Stimulated activated CD4-positive, alpha-beta T cell treated with anti-CD3 and anti-CD28 coated beads, Interleukin-1b, Interleukin-23, amount 100 ng/mL, for 48 hours (primary cell): ENCODE measurements around the gene POLR1A.
A peak's percentile ranks its signal among the peaks of the same experiment; 100 is the strongest.

Experiments
- DNase-seq: peaks from one replicate; pipeline ENCODE4 v3.0.0-alpha.2; 2020

POLR1A gene

GRCh38 chr2:86019121-86019520, 86.6 kb downstream of the POLR1A start:
- no peak for DNase-seq

GRCh38 chr2:86017901-86018896, 87.5 kb downstream of the POLR1A start:
- DNase-seq, result no peak

- no peak for DNase-seq
Measured at GRCh38 chr2:86016581-86016980, 89.1 kb downstream of the POLR1A start.

GRCh38 chr2:86015699-86016098, 90.0 kb downstream of the POLR1A start:
- DNase-seq, result no peak

GRCh38 chr2:86015006-86015405, 90.7 kb downstream of the POLR1A start:
- no peak for DNase-seq

- DNase-seq, result no peak
Measured at GRCh38 chr2:86014493-86014892, 91.2 kb downstream of the POLR1A start.

- no peak for DNase-seq
Measured at GRCh38 chr2:86012007-86012712, 93.5 kb downstream of the POLR1A start.

GRCh38 chr2:86011449-86011941, 94.2 kb downstream of the POLR1A start:
- no peak for DNase-seq

GRCh38 chr2:86010083-86010482, 95.6 kb downstream of the POLR1A start:
- no peak for DNase-seq

- no peak for DNase-seq
Measured at GRCh38 chr2:86006524-86006923, 99.2 kb downstream of the POLR1A start.

- no peak for DNase-seq
Measured at GRCh38 chr2:86003967-86004366, 101.7 kb downstream of the POLR1A start.

GRCh38 chr2:86003104-86003503, 102.6 kb downstream of the POLR1A start:
- DNase-seq, result no peak

- DNase-seq, result no peak
Measured at GRCh38 chr2:86002375-86002774, 103.3 kb downstream of the POLR1A start.

GRCh38 chr2:86001326-86001725, 104.4 kb downstream of the POLR1A start:
- no peak for DNase-seq

GRCh38 chr2:86000938-86001312, 104.8 kb downstream of the POLR1A start:
- no peak for DNase-seq

GRCh38 chr2:86000131-86000937, 105.4 kb downstream of the POLR1A start:
- DNase-seq, result no peak

GRCh38 chr2:85999061-85999831, 106.4 kb downstream of the POLR1A start:
- DNase-seq, result peak; percentile 18

- no peak for DNase-seq
Measured at GRCh38 chr2:85998071-85998991, 107.4 kb downstream of the POLR1A start.

- no peak for DNase-seq
Measured at GRCh38 chr2:85997017-85997970, 108.4 kb downstream of the POLR1A start.

- no peak for DNase-seq
Measured at GRCh38 chr2:85996591-85996990, 109.1 kb downstream of the POLR1A start.
